22Rv1 (cell line): ENCODE results near the gene SLC12A8.

Experiments used
- CTCF ChIP-seq: fragments of 450-650 bp; IDR thresholded peaks from 2 replicates; pipeline ENCODE4 v1.5.1; 2017; ENCODE audit warnings: mild to moderate bottlenecking
- ZFX ChIP-seq: fragments of 450-650 bp; IDR thresholded peaks from 2 replicates; pipeline ENCODE4 v1.6.1; 2017; ENCODE audit warnings: antibody characterized with exemption, borderline replicate concordance

GRCh38 chr3:125039131-125040100 lies 173.1 kb downstream of the SLC12A8 start:
- TF ChIP-seq CTCF = no peak
- no peak for TF ChIP-seq ZFX
